Activated CD4-positive, alpha-beta memory T cell treated with anti-CD3 and anti-CD28 coated beads, Interleukin-2, amount 10 ng/mL, durations not matched to agents 7 days and 5 days (primary cell): ENCODE measurements around the gene SKP1. TPM values are rescaled to one million over a fixed set of nuclear protein-coding genes. Genes with fewer than 3 reads are reported as not detected.

Source experiments
- CTCF ChIA-PET: fragments of 350-600 bp; sonication (Branson Sonifier 250); formaldehyde crosslinking; loops from one replicate; lab custom pipeline; 2021; ENCODE audit warnings: antibody characterized with exemption, inconsistent platforms; lab: Charles Lee
- POLR2A ChIA-PET: fragments of 350-600 bp; sonication (Branson Sonifier 250); formaldehyde crosslinking; loops from one replicate; lab custom pipeline; 2021; ENCODE audit warnings: antibody characterized with exemption; lab: Charles Lee
- DNase-seq: peaks from one replicate; pipeline ENCODE4 v3.0.0-alpha.2; 2020
- H3K27ac Mint-ChIP-seq: one replicate; pipeline ENCODE4 v1.8.0; 2021; ENCODE audit warnings: mild to moderate bottlenecking, mixed read lengths
- H3K27me3 Mint-ChIP-seq: one replicate; pipeline ENCODE4 v1.8.0; 2021; ENCODE audit warnings: mixed read lengths
- H3K36me3 Mint-ChIP-seq: one replicate; pipeline ENCODE4 v1.8.0; 2021; ENCODE audit warnings: low read depth, mixed read lengths
- H3K4me1 Mint-ChIP-seq: one replicate; pipeline ENCODE4 v1.8.0; 2021; ENCODE audit warnings: mixed read lengths
- H3K4me3 Mint-ChIP-seq: one replicate; pipeline ENCODE4 v1.8.0; 2021; ENCODE audit warnings: mild to moderate bottlenecking, mixed read lengths
- H3K9me3 Mint-ChIP-seq: one replicate; pipeline ENCODE4 v1.8.0; 2021; ENCODE audit warnings: mixed read lengths
- total RNA-seq, 2 experiments: library from RNA; stranded (reverse); gene quantifications; one replicate each; pipeline ENCODE4 v1.2.3, GENCODE V29; 2021

Gene SKP1
- total RNA-seq, 2 experiments from 2014 or later, result 197 to 205 TPM

- no peaks in the 10 kb centered on the region for H3K9me3 Mint-ChIP-seq
These were observed 62.6 kb downstream of the SKP1 start, which contains the start of gene TCF7 for GRCh38 chr5:134113902-134114875. TCF7 (plus strand) TSS chr5:134114681; CDS start chr5:134114907, 226 bp downstream.

GRCh38 chr5:134113363-134113889 lies 63.3 kb downstream of the SKP1 start:
- Mint-ChIP-seq H3K9me3 (no peaks in the 10 kb centered on the region), H3K27ac (no peak overlapping the region), H3K27me3 (peaks cover 63% of the 10 kb centered on the region), H3K36me3 (peaks cover 12% of the 10 kb centered on the region), H3K4me1 (peaks cover 53% of the 10 kb centered on the region), H3K4me3 (peak overlapping the region; percentile 78)
- DNase-seq, result no peak
- ChIA-PET POLR2A (interaction anchor here (1.2 to 6.3 kb wide), 4 partner anchors 13 to 63 kb away, joined by 4 to 35 read pairs (median 8); partner anchors contain the start of gene SKP1), CTCF (interaction anchor here (0.9 to 5.1 kb wide), 4 partner anchors 9 to 74 kb away, joined by 3 to 74 read pairs (median 5); no protein-coding TSS in a partner anchor)

More at GRCh38 chr5:134113902-134114875, 62.6 kb downstream of the SKP1 start, which contains the start of gene TCF7:
- peaks cover 15% of the 10 kb centered on the region for H3K36me3 Mint-ChIP-seq
- ChIA-PET POLR2A (interaction anchor here (1.0 to 6.3 kb wide), 6 partner anchors 14 to 109 kb away, joined by 3 to 35 read pairs (median 6); partner anchors contain the start of genes SKP1 and VDAC1), CTCF (interaction anchor here (0.6 to 5.1 kb wide), 5 partner anchors 10 to 74 kb away, joined by 3 to 74 read pairs (median 4); no protein-coding TSS in a partner anchor)
- H3K4me1 Mint-ChIP-seq, result peaks cover 57% of the 10 kb centered on the region
- peaks cover 67% of the 10 kb centered on the region for H3K27me3 Mint-ChIP-seq
- H3K4me3 Mint-ChIP-seq, result peak within 1 kb of the TSS; percentile 78
- no peak within 1 kb of the TSS for H3K27ac Mint-ChIP-seq
- DNase-seq, result peak; percentile 76

- Mint-ChIP-seq H3K4me3 (no peak overlapping the region), H3K27me3 (peaks cover 66% of the 10 kb centered on the region), H3K36me3 (peaks cover 12% of the 10 kb centered on the region), H3K4me1 (peaks cover 52% of the 10 kb centered on the region), H3K27ac (no peak overlapping the region), H3K9me3 (no peaks in the 10 kb centered on the region)
- DNase-seq, result no peak
- POLR2A ChIA-PET, result interaction anchor here (1.2 to 6.3 kb wide), 8 partner anchors 10 to 64 kb away, joined by 4 to 35 read pairs (median 10); partner anchors contain the start of gene SKP1
- CTCF ChIA-PET, result interaction anchor here (0.9 to 5.1 kb wide), 6 partner anchors 8 to 33 kb away, joined by 3 to 74 read pairs (median 4); no protein-coding TSS in a partner anchor
These were observed 63.9 kb downstream of the SKP1 start for GRCh38 chr5:134112726-134113362.

GRCh38 chr5:134111741-134112647 lies 64.8 kb downstream of the SKP1 start:
- CTCF ChIA-PET, result interaction anchor here (0.6 to 5.1 kb wide), 7 partner anchors 10 to 80 kb away, joined by 3 to 74 read pairs (median 5); no protein-coding TSS in a partner anchor
- H3K4me3 Mint-ChIP-seq, result no peak overlapping the region

GRCh38 chr5:134110382-134110781 lies 66.4 kb downstream of the SKP1 start:
- ChIA-PET CTCF (interaction anchor here (0.6 to 5.1 kb wide), 4 partner anchors 10 to 417 kb away, joined by 3 to 74 read pairs (median 13); no protein-coding TSS in a partner anchor), POLR2A (interaction anchor here (0.6 to 6.3 kb wide), 8 partner anchors 10 to 107 kb away, joined by 3 to 35 read pairs (median 8); partner anchors contain the start of gene SKP1)
- no peak for DNase-seq
- H3K36me3 Mint-ChIP-seq, result no peaks in the 10 kb centered on the region
- H3K9me3 Mint-ChIP-seq, result no peaks in the 10 kb centered on the region
- no peak overlapping the region for H3K4me3 Mint-ChIP-seq
- H3K27me3 Mint-ChIP-seq, result peaks cover 58% of the 10 kb centered on the region
- peaks cover 45% of the 10 kb centered on the region for H3K4me1 Mint-ChIP-seq
- H3K27ac Mint-ChIP-seq, result no peak overlapping the region

More at GRCh38 chr5:134111741-134112647, 64.8 kb downstream of the SKP1 start:
- Mint-ChIP-seq H3K36me3 (peaks cover 6% of the 10 kb centered on the region), H3K27ac (peak overlapping the region; percentile 3), H3K4me1 (peaks cover 48% of the 10 kb centered on the region), H3K9me3 (no peaks in the 10 kb centered on the region), H3K27me3 (peaks cover 65% of the 10 kb centered on the region)
- POLR2A ChIA-PET, result interaction anchor here (0.7 to 6.3 kb wide), 17 partner anchors 10 to 150 kb away, joined by 3 to 35 read pairs (median 6); partner anchors contain the start of genes PPP2CA and SKP1
- no peak for DNase-seq

GRCh38 chr5:134107779-134108178 lies 69.0 kb downstream of the SKP1 start:
- CTCF ChIA-PET, result interaction anchor here (1.8 kb wide), 1 partner anchor 68 kb away, joined by 9 read pairs; no protein-coding TSS in a partner anchor
- Mint-ChIP-seq H3K27me3 (peaks cover 63% of the 10 kb centered on the region), H3K9me3 (no peaks in the 10 kb centered on the region)

GRCh38 chr5:134106991-134107701 lies 69.6 kb downstream of the SKP1 start:
- Mint-ChIP-seq H3K36me3 (no peaks in the 10 kb centered on the region), H3K27ac (no peak overlapping the region), H3K27me3 (peaks cover 59% of the 10 kb centered on the region), H3K4me1 (peaks cover 50% of the 10 kb centered on the region), H3K4me3 (no peak overlapping the region), H3K9me3 (no peaks in the 10 kb centered on the region)
- ChIA-PET CTCF (interaction anchor here (1.8 kb wide), 1 partner anchor 67 kb away, joined by 9 read pairs; no protein-coding TSS in a partner anchor), POLR2A (no interaction called here)
- no peak for DNase-seq

More at GRCh38 chr5:134107779-134108178, 69.0 kb downstream of the SKP1 start:
- H3K36me3 Mint-ChIP-seq, result no peaks in the 10 kb centered on the region
- DNase-seq, result no peak
- no peak overlapping the region for H3K27ac Mint-ChIP-seq
- H3K4me3 Mint-ChIP-seq, result no peak overlapping the region
- POLR2A ChIA-PET, result no interaction called here
- peaks cover 56% of the 10 kb centered on the region for H3K4me1 Mint-ChIP-seq

- Mint-ChIP-seq H3K9me3 (no peaks in the 10 kb centered on the region), H3K27me3 (peaks cover 58% of the 10 kb centered on the region), H3K4me1 (peaks cover 47% of the 10 kb centered on the region), H3K4me3 (peak overlapping the region; percentile 16), H3K27ac (no peak overlapping the region), H3K36me3 (no peaks in the 10 kb centered on the region)
- DNase-seq, result no peak
- CTCF ChIA-PET, result interaction anchor here (1.3 kb wide), 1 partner anchor 9 kb away, joined by 3 read pairs; no protein-coding TSS in a partner anchor
- POLR2A ChIA-PET, result interaction anchor here (0.7 to 1.8 kb wide), 4 partner anchors 12 to 43 kb away, joined by 3 to 9 read pairs (median 4); no protein-coding TSS in a partner anchor
These were observed 72.6 kb downstream of the SKP1 start for GRCh38 chr5:134103998-134104654.

GRCh38 chr5:134103397-134103796 lies 73.4 kb downstream of the SKP1 start:
- Mint-ChIP-seq H3K9me3 (no peaks in the 10 kb centered on the region), H3K27me3 (peaks cover 64% of the 10 kb centered on the region), H3K4me1 (peaks cover 47% of the 10 kb centered on the region), H3K36me3 (no peaks in the 10 kb centered on the region), H3K4me3 (no peak overlapping the region), H3K27ac (no peak overlapping the region)
- ChIA-PET CTCF (interaction anchor here (3.9 to 5.6 kb wide), 2 partner anchors 9 to 47 kb away, joined by 11 to 74 read pairs; partner anchors contain the start of gene TCF7), POLR2A (interaction anchor here (2.4 kb wide), 1 partner anchor 9 kb away, joined by 13 read pairs; no protein-coding TSS in a partner anchor)
- DNase-seq, result no peak
